KOPT-K1 (cell line): Measurements from ENCODE around the gene TREH.

Experiments used
- H3K27ac ChIP-seq: fragments of 200-600 bp; sonication (generic); 2 replicates; pipeline ENCODE4 v1.5.1; 2016; ENCODE audit warnings: antibody characterized with exemption, mild to moderate bottlenecking, low read depth, low read length; ENCODE audit not compliant: poor library complexity, severe bottlenecking
- H3K36me3 ChIP-seq: fragments of 200-600 bp; sonication (generic); 2 replicates; pipeline ENCODE4 v1.5.1; 2017; ENCODE audit warnings: antibody characterized with exemption, mild to moderate bottlenecking, low read length, moderate library complexity; ENCODE audit not compliant: insufficient read depth
- H3K9me3 ChIP-seq: fragments of 200-600 bp; sonication (generic); 2 replicates; pipeline ENCODE4 v1.5.1; 2017; ENCODE audit warnings: antibody characterized with exemption, low read length, mild to moderate bottlenecking; ENCODE audit not compliant: insufficient read depth, poor library complexity, severe bottlenecking

The TREH gene

GRCh38 chr11:118705791-118706545 lies 26.5 kb upstream of the TREH start:
- Histone ChIP-seq H3K27ac (no peak overlapping the region), H3K36me3 (no peaks in the 10 kb centered on the region), H3K9me3 (no peaks in the 10 kb centered on the region)

DNA sequence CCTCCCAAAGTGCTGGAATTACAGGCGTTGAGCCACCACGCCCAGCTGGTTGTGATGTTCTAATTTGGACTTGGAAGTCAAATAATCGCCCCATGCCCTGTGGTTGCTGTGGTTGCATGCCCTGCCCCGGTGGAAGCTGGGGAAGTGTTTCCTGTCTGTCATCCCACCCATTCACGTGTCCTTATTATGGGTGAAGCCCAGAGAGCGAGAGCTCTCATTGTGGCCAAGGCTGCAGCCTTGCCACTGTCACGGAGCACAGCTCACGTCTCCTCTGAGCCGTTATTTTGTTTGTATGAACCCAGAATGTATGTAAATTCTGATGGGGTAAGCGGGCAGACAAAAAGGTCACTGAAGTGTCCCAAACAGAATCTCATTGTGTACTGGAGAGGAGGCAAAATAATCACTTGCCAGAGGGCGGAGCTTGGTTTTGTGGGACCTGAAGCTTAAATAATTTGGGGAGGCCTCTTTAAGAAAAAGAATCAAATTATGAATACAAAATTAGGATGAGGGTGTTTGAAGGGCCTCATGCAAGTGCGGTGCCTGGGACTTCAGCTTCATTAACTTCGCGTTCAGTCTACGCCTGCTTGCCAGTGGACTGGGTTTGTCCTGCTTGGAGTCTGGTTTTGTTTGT lies 25.8 kb upstream of the TREH start:
- H3K36me3 ChIP-seq = no peaks in the 10 kb centered on the region
- H3K27ac ChIP-seq = peak overlapping the region; percentile 23
- H3K9me3 ChIP-seq = peaks cover 4% of the 10 kb centered on the region

- peaks cover 6% of the 10 kb centered on the region for H3K9me3 ChIP-seq
- H3K36me3 ChIP-seq = no peaks in the 10 kb centered on the region
- no peak overlapping the region for H3K27ac ChIP-seq
Observed at GRCh38 chr11:118703563-118704106, 24.2 kb upstream of the TREH start.

- H3K9me3 ChIP-seq = peaks cover 6% of the 10 kb centered on the region
- H3K27ac ChIP-seq = peak overlapping the region; percentile 34
- H3K36me3 ChIP-seq = no peaks in the 10 kb centered on the region
Observed at GRCh38 chr11:118699506-118700220, 20.2 kb upstream of the TREH start.

GRCh38 chr11:118697346-118697745 lies 17.9 kb upstream of the TREH start:
- Histone ChIP-seq H3K9me3 (peaks cover 13% of the 10 kb centered on the region), H3K36me3 (no peaks in the 10 kb centered on the region), H3K27ac (no peak overlapping the region)

GRCh38 chr11:118696673-118697226 lies 17.3 kb upstream of the TREH start:
- H3K36me3 ChIP-seq = no peaks in the 10 kb centered on the region
- H3K27ac ChIP-seq = no peak overlapping the region
- peaks cover 13% of the 10 kb centered on the region for H3K9me3 ChIP-seq

DNA sequence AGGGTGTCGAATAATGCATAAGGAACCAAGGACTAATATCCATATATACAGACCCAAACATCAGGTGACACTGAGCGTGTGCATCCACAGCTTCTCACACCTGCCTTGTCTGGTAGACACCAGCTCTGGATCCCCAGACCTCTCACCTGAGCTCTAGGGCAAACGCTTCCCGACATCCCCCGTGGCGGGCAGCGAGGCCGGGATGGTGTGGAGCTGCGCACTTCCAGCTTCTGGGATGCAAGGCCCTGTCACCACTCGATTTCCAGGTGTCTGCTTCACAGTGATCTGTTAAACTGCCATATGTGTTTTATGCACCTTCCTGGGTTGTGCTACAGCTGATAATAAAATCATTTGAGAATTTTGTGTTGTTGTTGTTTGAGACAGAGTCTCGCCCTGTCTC lies 15.3 kb upstream of the TREH start:
- H3K9me3 ChIP-seq = peaks cover 7% of the 10 kb centered on the region
- no peak overlapping the region for H3K27ac ChIP-seq
- H3K36me3 ChIP-seq = no peaks in the 10 kb centered on the region

DNA sequence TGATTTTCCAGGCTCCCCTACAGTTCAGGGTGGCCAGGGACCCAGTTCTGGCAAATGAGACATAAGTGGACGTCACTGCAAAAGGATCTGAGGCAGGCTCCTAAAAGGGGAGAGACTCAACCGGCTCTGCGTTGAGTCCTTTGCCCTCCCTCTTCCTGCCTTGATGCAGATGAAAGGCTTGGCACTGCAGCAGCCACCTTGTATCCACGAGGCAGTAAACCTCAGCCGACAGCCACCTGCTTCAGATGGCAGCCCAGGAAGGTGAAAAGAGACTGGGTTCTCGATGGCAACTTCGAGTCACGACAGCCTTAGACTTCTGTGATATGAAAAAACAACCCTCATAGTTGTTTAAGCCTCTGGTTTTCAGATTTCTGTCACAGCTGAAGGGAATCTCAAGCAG lies 14.7 kb upstream of the TREH start:
- Histone ChIP-seq H3K36me3 (no peaks in the 10 kb centered on the region), H3K9me3 (peaks cover 7% of the 10 kb centered on the region), H3K27ac (no peak overlapping the region)

GRCh38 chr11:118691926-118692830 lies 12.7 kb upstream of the TREH start:
- Histone ChIP-seq H3K9me3 (peaks cover 7% of the 10 kb centered on the region), H3K36me3 (no peaks in the 10 kb centered on the region), H3K27ac (peak overlapping the region; percentile 51)

- H3K27ac ChIP-seq = no peak overlapping the region
- no peaks in the 10 kb centered on the region for H3K36me3 ChIP-seq
Observed at GRCh38 chr11:118690553-118691304, 11.3 kb upstream of the TREH start.

GRCh38 chr11:118689852-118690552 lies 10.6 kb upstream of the TREH start:
- Histone ChIP-seq H3K36me3 (no peaks in the 10 kb centered on the region), H3K9me3 (peaks cover 7% of the 10 kb centered on the region), H3K27ac (no peak overlapping the region)

More at GRCh38 chr11:118690553-118691304, 11.3 kb upstream of the TREH start:
- peaks cover 7% of the 10 kb centered on the region for H3K9me3 ChIP-seq

DNA sequence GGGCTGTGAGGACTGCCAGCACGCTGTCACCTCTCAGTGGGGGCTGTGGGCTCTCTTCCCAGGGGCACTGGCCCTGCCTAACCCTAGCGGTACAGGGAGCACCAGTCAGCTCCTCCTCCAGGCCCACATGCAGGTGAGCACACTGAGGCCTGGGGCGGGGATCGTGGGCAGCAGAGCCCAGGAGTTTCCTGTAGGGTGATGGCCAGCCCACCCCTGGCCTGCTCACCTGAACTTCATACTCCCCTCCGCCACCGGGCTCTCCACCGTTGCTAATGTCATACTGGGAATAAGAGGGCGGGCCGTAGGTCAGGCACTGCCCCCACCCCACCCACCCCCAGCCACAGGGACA lies 10.0 kb upstream of the TREH start:
- Histone ChIP-seq H3K27ac (no peak overlapping the region), H3K36me3 (no peaks in the 10 kb centered on the region), H3K9me3 (peaks cover 5% of the 10 kb centered on the region)

DNA sequence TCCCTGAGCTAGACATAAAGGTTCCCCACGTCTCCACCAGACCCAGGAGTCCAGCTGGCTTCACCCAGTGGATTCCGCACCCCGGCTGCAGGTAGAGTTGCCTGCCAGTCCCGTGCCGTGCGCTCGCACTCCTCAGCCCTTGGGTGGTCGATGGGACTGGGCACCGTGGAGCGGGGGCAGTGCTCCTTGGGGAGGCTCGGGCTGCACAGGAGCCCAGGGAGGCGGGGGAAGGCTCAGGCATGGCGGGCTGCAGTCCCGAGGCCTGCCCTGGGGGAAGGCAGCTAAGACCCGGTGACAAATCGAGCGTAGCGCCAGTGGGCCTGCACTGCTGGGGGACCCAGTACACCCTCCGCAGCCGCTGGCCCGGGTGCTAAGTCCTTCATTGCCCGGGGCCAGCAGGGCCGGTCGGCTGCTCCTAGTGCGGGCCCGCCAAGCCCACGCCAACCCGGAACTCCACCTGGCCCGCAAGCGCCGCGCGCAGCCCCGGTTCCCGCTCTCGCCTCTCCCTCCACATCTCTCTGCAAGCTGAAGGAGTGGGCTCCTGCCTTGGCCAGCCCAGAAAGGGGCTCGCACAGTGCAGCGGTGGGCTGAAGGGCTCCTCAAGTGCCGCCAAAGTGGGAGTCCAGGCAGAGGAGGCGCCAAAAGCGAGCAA lies 9.5 kb upstream of the TREH start:
- Histone ChIP-seq H3K36me3 (no peaks in the 10 kb centered on the region), H3K9me3 (no peaks in the 10 kb centered on the region), H3K27ac (no peak overlapping the region)
